Left ventricle myocardium inferior (tissue), 1 donor: Measurements from ENCODE around the gene GPC2. TPM values are rescaled to one million over a fixed set of nuclear protein-coding genes. Genes with fewer than 3 reads are reported as not detected.

Experiments
- DNase-seq: peaks from one replicate; pipeline ENCODE4 v3.0.0-alpha.2; 2020
- H3K27ac ChIP-seq: fragments of 200-600 bp; replicated peaks from 2 replicates; pipeline ENCODE4 v1.8.0; 2021
- H3K27me3 ChIP-seq: fragments of 200-600 bp; 2 replicates; pipeline ENCODE4 v1.8.0; 2021; ENCODE audit warnings: low read depth
- H3K36me3 ChIP-seq: fragments of 200-600 bp; 2 replicates; pipeline ENCODE4 v1.8.0; 2021
- H3K4me1 ChIP-seq: fragments of 200-600 bp; 2 replicates; pipeline ENCODE4 v1.8.0; 2021
- H3K4me3 ChIP-seq: fragments of 200-600 bp; 2 replicates; pipeline ENCODE4 v1.8.0; 2021; ENCODE audit warnings: mild to moderate bottlenecking, moderate library complexity
- H3K9me3 ChIP-seq: fragments of 200-600 bp; replicated peaks from 2 replicates; pipeline ENCODE4 v1.8.0; 2021
- CTCF ChIP-seq: fragments of 200-600 bp; IDR thresholded peaks from 2 replicates; pipeline ENCODE4 v1.8.0; 2021; ENCODE audit warnings: antibody characterized with exemption, mild to moderate bottlenecking, borderline replicate concordance
- intact Hi-C: fragments of 100-400 bp; cut with micrococcal nuclease; formaldehyde crosslinking; loops from one replicate; pipeline ENCODE4 v1.11.0; 2022
- total RNA-seq: library from RNA; stranded (reverse); fragmentation: NEBNext Ultra II Directional; extraction: Animal tissue kit (Norgen Biotek cat#: 25700); gene quantifications from one replicate; pipeline ENCODE4 v1.2.1, GENCODE V29; 2021
- donor health status: DM: no; HTN: yes; CAD: no; lungs with severe emphysema.

The GPC2 gene
- total RNA-seq, 1 donor from 2014 or later: 0.25 TPM

DNA sequence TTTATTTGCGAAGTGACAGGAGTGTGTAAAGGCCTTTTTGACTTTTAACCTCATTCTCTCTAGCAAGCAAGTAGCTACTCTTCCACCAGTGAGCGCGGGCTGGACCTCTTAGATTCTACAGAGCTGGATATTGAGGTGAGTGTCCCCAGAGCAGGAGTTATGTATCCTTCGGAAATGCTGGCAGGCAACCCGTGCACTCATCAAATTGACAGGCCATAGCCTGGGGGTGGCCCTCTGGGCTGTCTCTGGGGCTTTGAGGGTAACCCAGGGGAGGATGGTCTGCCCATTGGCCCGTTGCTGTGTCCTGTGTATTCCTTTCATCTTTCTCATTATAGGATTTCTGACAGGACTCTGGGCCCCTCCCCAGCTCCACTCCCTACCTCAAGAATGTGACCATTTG lies 36.5 kb upstream of the GPC2 start:
- Histone ChIP-seq H3K4me1 (peaks cover 10% of the 10 kb centered on the region), H3K27me3 (no peaks in the 10 kb centered on the region), H3K36me3 (no peaks in the 10 kb centered on the region), H3K4me3 (no peak overlapping the region), H3K27ac (no peak overlapping the region), H3K9me3 (no peaks in the 10 kb centered on the region)
- TF ChIP-seq CTCF: no peak
- intact Hi-C loops: no loop called here
- DNase-seq: no peak

GRCh38 chr7:100212631-100213286 lies 35.6 kb upstream of the GPC2 start:
- no peak overlapping the region for H3K4me3 ChIP-seq
- H3K27ac ChIP-seq: no peak overlapping the region
- DNase-seq: no peak
- peaks cover 2% of the 10 kb centered on the region for H3K27me3 ChIP-seq
- no peaks in the 10 kb centered on the region for H3K36me3 ChIP-seq
- intact Hi-C loops: no loop called here
- TF ChIP-seq CTCF: no peak
- H3K4me1 ChIP-seq: peaks cover 10% of the 10 kb centered on the region
- H3K9me3 ChIP-seq: no peaks in the 10 kb centered on the region

- Histone ChIP-seq H3K36me3 (no peaks in the 10 kb centered on the region), H3K27ac (no peak overlapping the region), H3K4me1 (peaks cover 10% of the 10 kb centered on the region), H3K9me3 (no peaks in the 10 kb centered on the region), H3K27me3 (peaks cover 5% of the 10 kb centered on the region), H3K4me3 (no peak overlapping the region)
- no peak for DNase-seq
- no peak for TF ChIP-seq CTCF
- intact Hi-C loops: no loop called here
These were observed 34.2 kb upstream of the GPC2 start for GRCh38 chr7:100211342-100211780.

GRCh38 chr7:100210805-100211204 lies 33.6 kb upstream of the GPC2 start:
- peaks cover 5% of the 10 kb centered on the region for H3K4me1 ChIP-seq
- no peak for TF ChIP-seq CTCF
- no peak overlapping the region for H3K4me3 ChIP-seq
- peaks cover 5% of the 10 kb centered on the region for H3K27me3 ChIP-seq
- no peak for DNase-seq
- no peak overlapping the region for H3K27ac ChIP-seq
- intact Hi-C loops: no loop called here
- H3K9me3 ChIP-seq: no peaks in the 10 kb centered on the region
- no peaks in the 10 kb centered on the region for H3K36me3 ChIP-seq

DNA sequence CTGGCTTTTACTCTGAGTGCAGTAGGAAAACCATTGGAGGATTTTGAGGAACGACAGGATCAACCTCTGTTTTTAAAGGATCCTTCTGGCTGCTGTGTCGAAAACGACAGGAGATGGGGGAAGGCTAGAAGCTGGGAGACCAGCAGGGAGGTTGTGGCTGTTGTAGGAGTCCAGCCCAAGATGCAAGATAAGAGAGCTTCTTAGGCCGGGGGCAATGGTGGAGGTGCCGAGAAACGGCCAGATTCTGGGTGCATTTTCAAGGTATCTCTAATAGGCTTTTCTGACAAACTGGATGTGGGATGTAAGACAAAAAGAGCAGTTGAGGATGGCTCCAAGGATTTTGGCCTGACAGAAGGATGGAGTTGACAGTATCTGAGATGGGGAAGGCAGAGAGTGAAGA lies 32.3 kb upstream of the GPC2 start:
- H3K9me3 ChIP-seq: no peaks in the 10 kb centered on the region
- no peak overlapping the region for H3K27ac ChIP-seq
- DNase-seq: no peak
- intact Hi-C loops: no loop called here
- no peak overlapping the region for H3K4me3 ChIP-seq
- H3K36me3 ChIP-seq: no peaks in the 10 kb centered on the region
- no peak for TF ChIP-seq CTCF
- H3K4me1 ChIP-seq: no peaks in the 10 kb centered on the region
- peaks cover 5% of the 10 kb centered on the region for H3K27me3 ChIP-seq
